ENCODE data around the gene AQP6.

AQP6 gene

GRCh38 chr12:49942512-49942893, 30.2 kb upstream of the AQP6 start:
- in situ Hi-C loops (cut with HindIII; ENCODE audit: low sequenced_read_pairs), result loop anchor here (5.0 kb wide), 1 partner anchor 50 kb away; no protein-coding TSS in a partner anchor

GRCh38 chr12:49942921-49943624, 29.7 kb upstream of the AQP6 start:
- in situ Hi-C loops (cut with HindIII; ENCODE audit: low sequenced_read_pairs), result loop anchor here (5.0 kb wide), 1 partner anchor 51 kb away; no protein-coding TSS in a partner anchor

- in situ Hi-C loops (cut with HindIII; ENCODE audit: low sequenced_read_pairs), result loop anchor here (5.0 kb wide), 1 partner anchor 51 kb away; no protein-coding TSS in a partner anchor
Measured at GRCh38 chr12:49943625-49943960, 29.2 kb upstream of the AQP6 start.

GRCh38 chr12:49944046-49944445, 28.7 kb upstream of the AQP6 start:
- in situ Hi-C loops (cut with HindIII; ENCODE audit: low sequenced_read_pairs), result loop anchor here (5.0 kb wide), 1 partner anchor 52 kb away; no protein-coding TSS in a partner anchor

- in situ Hi-C loops (cut with HindIII; ENCODE audit: low sequenced_read_pairs), result loop anchor here (5.0 kb wide), 1 partner anchor 52 kb away; no protein-coding TSS in a partner anchor
Measured at GRCh38 chr12:49944718-49945117, 28.0 kb upstream of the AQP6 start.

GRCh38 chr12:49945394-49946080, 27.2 kb upstream of the AQP6 start:
- in situ Hi-C loops (cut with HindIII; ENCODE audit: low sequenced_read_pairs), result no loop called here

GRCh38 chr12:49946086-49946485, 26.7 kb upstream of the AQP6 start:
- in situ Hi-C loops (cut with HindIII; ENCODE audit: low sequenced_read_pairs), result no loop called here

GRCh38 chr12:49946497-49946896, 26.2 kb upstream of the AQP6 start:
- in situ Hi-C loops (cut with HindIII; ENCODE audit: low sequenced_read_pairs), result no loop called here

GRCh38 chr12:49947593-49948226, 25.0 kb upstream of the AQP6 start:
- in situ Hi-C loops (cut with HindIII; ENCODE audit: low sequenced_read_pairs), result no loop called here

- in situ Hi-C loops (cut with HindIII; ENCODE audit: low sequenced_read_pairs), result no loop called here
Measured at GRCh38 chr12:49948866-49949845, 23.6 kb upstream of the AQP6 start.

GRCh38 chr12:49949866-49950265, 22.9 kb upstream of the AQP6 start:
- in situ Hi-C loops (cut with HindIII; ENCODE audit: low sequenced_read_pairs), result loop anchor here (10.0 kb wide), 1 partner anchor 115 kb away; no protein-coding TSS in a partner anchor

- in situ Hi-C loops (cut with HindIII; ENCODE audit: low sequenced_read_pairs), result loop anchor here (10.0 kb wide), 1 partner anchor 114 kb away; no protein-coding TSS in a partner anchor
Measured at GRCh38 chr12:49950273-49951251, 22.2 kb upstream of the AQP6 start, which contains the start of gene AQP2. AQP2 (plus strand) TSS chr12:49950737; CDS start chr12:49950831, 94 bp downstream.

GRCh38 chr12:49951411-49952240, 21.1 kb upstream of the AQP6 start:
- in situ Hi-C loops (cut with HindIII; ENCODE audit: low sequenced_read_pairs), result loop anchor here (10.0 kb wide), 1 partner anchor 113 kb away; no protein-coding TSS in a partner anchor

GRCh38 chr12:49952391-49953055, 20.2 kb upstream of the AQP6 start:
- in situ Hi-C loops (cut with HindIII; ENCODE audit: low sequenced_read_pairs), result loop anchor here (10.0 kb wide), 1 partner anchor 112 kb away; no protein-coding TSS in a partner anchor

- in situ Hi-C loops (cut with HindIII; ENCODE audit: low sequenced_read_pairs), result loop anchor here (10.0 kb wide), 1 partner anchor 112 kb away; no protein-coding TSS in a partner anchor
Measured at GRCh38 chr12:49953151-49953550, 19.6 kb upstream of the AQP6 start.

- in situ Hi-C loops (cut with HindIII; ENCODE audit: low sequenced_read_pairs), result loop anchor here (10.0 kb wide), 1 partner anchor 111 kb away; no protein-coding TSS in a partner anchor
Measured at GRCh38 chr12:49953961-49954846, 18.5 kb upstream of the AQP6 start.
